Activated naive CD4-positive, alpha-beta T cell treated with Interleukin-2 at 50 U/mL for 16 hours (primary cell): ENCODE data around the gene CFAP100.

Experiments
- DNase-seq: peaks from one replicate; pipeline ENCODE4 v3.0.0-alpha.2; 2020

CFAP100 gene

DNA sequence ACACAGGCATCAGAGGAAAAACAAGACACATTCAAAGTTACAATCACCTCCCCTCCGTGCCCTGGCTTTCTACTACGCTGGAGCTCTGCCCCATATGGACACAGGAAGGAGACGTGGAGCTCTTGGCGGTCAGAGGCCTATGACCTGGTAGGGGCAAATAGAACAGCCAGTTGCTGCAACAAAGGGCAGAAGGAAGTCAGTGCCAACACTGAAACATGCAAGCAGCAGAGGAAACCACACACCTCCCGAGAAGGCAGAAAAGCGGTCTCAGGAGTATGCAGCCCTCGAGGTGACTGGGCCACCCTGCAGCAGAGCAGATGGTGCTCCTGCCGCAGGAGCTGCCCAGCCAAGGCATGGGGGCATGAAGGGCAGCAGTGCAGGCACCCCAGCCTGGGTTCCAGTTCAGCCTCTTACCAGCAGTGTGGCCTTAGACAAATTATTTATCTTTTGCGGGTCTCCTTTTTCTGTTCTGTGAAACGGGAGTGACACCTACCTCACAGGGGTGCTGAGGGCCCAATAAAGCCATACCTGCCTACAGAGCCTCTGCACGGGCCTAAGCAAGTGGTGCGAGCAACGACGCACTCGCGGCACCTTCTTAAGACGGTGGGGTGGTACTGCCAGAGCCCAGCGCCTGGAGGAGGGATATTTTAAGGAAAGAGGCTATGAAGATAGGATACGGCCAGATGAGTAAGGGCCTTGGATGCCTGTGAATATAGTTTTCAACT lies 72.3 kb downstream of the CFAP100 start:
- no peak for DNase-seq

DNA sequence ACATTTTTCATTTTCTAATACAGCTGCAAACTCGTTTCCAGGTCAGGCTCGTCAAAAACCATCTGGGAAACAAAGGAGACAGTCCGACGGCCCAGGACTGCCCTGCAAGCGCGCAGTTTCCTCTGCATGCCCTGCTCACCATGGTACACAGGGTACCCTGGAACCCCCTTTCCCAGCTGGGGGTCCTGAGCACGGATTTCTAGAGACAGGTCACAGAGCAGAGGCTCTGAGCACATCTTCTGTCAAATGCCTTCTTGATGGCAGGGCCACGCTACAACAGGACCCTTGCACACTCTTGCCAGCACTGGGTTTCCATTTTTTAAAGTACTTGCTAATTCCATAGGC lies 72.9 kb downstream of the CFAP100 start:
- no peak for DNase-seq

DNA sequence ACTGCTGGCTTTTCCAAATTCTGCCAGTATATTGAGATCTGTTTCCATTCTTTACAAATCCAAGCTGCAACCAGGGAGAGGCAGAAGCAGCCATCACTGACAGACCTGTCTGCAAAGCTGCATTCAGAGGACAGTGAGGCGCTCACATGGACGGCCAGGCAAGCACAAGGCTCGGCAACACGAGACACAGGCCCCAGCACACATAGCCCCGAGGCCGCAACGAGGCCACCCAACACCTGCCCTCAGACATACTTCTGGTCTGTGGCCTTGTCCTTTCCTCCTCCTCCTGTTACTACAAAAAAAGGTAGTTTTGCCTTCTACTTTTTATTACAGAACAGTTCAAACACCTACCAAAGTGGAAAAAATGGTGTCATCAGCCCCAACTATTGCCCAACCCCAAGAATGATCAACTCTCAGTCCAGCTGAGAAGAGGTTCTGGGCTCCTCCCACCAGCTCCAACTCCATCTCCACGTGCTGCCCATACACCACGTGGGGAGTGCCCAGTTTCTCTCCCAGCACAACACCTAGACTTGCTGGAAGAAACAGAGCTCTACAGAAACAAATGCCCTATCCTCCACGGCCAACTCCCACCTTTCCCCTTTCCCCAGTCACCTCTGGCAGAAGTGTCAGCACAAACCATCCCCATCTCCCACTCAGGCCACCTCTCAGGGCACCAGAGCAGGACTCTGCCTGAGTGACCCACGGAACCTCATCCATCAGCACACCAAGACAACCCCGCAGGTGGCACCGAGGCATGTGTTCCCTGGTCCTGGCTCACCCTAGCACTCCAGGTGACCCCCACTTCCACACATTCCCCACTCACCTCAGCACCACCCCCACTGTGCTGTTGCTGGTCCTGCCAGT lies 73.6 kb downstream of the CFAP100 start:
- no peak for DNase-seq

DNA sequence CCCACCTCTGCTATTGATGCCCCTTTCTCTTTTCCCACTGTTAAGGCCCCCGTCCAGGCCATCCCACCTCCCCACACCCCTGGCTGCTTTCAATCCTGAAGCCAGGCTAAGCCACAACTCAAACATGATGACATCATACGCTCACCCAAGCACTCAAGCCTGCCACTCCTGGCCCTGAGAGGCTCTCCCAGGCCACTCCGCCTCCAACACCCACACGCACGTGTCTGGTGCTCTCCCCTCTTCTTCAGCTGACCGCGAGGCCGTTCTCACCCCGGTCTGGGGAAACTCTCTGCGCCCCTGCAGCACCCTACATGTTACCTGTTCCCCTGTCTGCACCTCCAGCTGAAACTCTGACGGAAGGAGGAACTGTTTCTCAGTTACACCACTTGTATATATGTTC lies 74.8 kb downstream of the CFAP100 start:
- DNase-seq: no peak

DNA sequence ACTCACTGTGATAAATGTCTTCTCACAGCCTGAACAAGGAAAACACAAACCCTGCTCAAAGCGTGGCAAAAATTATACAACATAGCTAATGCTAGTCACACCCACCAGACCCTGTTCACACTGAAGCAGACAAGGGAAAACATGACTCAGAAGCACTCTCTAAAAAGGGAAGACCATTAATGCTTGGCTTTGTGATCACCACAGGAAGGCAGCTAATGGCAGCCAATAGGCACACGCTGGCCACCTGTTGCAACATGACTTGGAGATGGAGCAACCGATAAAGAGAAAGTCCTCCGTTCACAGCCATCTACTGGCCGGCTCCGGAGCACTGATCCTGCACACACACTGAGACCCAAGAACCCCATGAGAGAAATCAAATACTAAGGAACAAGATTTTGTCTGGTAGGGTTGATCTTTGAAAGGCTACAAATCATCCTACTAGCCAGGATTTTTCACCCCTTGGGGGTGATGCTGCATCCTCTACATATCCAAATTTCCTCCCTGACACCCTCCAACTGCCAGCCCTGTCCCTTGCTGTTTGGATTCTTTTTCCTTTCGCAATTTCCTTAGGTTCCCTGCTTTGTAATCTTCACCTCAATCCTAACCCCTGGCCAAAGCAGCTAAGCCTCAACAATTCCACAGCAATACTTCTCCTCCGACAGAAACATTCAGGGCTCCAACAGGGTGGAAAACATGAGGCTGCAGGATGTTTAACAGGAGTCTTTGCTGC lies 77.7 kb downstream of the CFAP100 start:
- DNase-seq: no peak

DNA sequence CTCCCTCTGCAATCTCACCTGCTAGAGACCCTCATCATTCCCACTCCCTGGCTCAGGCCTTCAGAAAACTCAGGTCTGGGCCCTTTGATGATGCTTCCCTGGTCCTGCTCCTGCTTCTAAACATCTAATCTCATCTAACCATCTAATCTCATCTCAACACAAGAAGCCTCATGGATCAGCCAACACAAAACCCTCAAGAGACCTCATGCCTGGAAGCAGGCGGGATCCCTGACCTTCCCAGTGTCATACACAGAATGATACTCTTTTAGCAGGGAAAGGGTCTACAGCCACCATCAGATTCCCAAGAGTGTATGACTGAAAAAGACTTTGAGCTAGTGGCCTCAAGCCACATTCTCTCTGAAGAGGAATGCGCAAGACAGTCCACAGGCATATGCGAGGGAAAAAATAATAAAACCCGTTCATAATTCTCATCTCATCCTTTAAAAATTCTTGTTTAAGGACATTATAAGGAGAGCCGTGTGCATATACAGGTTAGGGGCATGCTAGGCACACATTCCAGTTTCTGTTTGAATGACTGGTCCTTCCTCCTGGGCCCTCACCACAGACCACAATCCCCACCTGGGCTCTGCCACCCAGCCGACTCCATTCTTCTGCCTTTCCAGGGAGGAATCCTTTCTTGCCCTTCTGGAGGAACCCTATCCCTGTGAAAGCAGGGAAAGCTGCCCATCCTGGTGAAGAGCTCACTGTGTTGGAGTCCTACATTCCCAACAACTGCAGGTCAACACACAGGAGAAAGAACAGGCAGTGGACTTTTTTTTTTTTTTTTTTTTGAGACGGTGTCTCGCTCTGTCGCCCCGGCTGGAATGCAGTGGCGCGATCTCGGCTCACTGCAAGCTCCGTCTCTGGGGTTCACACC lies 78.8 kb downstream of the CFAP100 start:
- DNase-seq: no peak

DNA sequence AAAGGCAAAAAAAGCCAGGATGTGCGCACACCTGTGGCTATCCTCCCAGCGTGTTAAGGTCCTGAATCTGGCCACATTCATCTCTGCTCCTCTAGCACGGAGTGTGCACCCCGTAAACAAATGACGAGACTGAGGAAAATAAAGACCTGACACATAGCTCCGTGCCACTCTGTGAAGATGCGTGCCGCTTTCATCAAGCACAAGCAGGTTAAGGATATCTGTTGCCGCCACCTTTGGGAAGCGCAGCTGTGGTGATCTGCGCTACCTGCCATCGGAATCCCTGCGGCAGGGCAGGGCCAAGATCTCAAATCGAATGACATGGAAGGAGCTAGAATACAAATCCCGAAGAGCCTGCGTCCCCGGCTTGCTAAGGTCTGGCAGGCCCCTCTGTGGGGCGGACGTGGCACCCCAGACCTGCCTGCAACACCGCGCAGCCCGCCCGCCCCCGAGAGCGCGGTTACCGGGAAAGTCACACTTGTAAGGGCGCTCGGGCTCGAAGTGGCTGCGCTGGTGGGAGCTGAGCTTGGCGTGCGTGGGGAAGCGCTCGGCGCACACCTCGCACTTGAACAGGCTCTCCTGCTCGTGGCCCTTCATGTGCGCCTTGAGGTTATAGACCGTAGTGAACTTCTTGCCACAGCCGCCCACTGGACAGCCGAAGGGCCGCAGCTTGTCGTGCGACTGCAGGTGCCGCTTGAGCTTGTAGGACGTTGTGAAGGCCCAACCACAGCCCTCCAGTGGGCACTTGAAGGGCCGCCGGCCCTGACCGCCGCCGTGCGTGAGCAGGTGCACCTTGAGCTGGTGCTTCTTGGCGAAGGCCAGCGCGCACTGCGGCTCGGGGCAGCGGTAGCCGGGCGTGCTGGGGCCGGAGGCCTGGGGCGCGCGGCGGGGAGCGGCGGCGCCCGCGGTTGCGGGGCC lies 80.0 kb downstream of the CFAP100 start:
- peak; percentile 49 for DNase-seq

DNA sequence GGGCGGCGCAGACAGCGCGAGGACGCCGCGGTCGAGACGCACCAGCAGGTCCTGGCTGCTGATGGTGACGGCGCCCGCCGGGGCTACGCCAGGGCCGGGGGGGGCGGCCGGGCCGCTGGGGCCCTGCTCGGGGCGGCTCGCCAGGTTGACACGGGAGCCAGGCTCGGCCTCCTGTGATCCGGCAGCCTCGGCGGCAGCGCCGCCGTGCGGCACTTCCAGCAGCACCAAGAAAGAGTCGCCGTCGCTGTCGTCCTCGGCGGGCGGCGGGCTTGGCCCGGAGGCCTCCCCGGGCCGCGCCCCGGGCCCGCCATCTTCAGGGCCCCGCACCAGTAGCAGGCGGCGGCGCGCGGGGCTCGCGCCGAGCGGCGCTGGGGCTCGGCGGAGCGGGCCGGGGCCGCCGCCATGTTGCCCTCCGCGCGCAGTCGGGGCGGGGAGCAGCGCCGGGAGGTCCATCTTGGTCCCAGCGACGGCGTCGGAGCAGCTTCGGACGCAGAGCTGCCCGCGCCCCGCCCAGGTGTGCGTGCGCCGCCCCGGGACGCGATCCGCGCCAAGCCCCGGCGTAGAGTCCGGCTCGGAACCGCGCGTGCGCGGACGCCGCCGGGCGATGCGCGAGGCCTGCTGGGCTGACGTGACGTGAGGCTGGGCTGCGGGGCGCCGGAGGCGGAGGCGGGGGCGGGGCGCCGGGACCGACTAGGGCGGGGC lies 80.9 kb downstream of the CFAP100 start, which contains the start of gene ZXDC:
Gene ZXDC, minus strand, starts transcription at position 479 of the 702 bp plus-strand sequence. Its CDS starts 26 bp downstream, at position 453.
- peak; percentile 93 for DNase-seq

DNA sequence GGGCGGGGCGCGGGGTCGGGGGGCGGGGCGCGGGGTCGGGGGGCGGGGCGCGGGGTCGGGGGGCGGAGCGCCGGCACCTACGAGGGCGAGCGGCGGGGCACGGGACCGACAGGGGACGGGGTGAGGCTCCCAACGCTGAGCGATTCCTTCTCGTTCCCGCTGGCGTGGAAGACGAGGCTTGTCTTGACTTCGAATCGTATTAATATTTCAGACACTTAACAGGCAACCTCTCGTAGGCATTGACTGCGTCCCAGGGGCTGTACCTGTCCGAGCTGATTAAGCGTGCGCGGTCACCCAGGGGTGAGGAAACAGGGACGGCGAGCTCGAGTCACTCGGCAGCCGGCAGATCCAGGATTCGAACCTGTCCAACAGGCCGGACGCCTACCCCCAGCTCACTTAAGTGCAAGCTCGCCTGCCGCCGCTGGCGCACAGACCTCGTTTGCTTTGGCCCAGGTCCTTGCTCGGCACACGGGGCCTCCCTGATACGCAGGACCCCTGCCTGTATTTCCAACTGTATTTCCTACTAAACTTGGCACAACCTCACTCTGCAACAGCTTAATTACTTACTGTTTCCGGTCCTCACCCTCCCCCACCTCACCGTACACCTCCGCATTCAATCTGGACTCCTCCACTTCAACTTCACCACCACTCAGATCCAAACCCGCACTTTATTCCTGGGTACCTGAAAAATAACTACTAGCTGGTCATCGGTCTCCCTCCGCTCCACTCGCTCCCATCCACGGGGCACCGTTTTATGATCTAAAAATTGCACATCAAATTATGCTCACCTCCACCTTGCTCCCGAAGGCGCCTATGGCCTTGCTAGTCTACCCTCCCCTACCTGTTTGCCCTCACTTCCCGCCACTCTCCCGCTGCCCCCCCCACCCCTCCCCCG lies 81.7 kb downstream of the CFAP100 start:
- no peak for DNase-seq

DNA sequence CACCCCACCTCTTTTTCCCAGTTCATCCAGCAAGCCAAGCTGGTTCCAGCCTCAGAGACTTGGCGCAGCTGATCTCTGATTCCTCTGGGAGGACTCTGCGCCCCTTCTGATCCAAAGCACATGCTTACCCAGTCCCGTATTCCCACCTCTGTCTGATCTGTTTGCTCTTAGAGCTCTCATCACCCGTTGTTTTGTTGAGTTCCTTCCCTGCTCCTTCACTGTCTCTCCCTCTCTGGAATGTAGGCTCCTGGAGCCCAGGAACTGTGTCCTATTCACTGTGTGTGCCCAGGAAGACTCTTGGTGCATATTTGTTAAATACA lies 82.3 kb downstream of the CFAP100 start:
- no peak for DNase-seq

DNA sequence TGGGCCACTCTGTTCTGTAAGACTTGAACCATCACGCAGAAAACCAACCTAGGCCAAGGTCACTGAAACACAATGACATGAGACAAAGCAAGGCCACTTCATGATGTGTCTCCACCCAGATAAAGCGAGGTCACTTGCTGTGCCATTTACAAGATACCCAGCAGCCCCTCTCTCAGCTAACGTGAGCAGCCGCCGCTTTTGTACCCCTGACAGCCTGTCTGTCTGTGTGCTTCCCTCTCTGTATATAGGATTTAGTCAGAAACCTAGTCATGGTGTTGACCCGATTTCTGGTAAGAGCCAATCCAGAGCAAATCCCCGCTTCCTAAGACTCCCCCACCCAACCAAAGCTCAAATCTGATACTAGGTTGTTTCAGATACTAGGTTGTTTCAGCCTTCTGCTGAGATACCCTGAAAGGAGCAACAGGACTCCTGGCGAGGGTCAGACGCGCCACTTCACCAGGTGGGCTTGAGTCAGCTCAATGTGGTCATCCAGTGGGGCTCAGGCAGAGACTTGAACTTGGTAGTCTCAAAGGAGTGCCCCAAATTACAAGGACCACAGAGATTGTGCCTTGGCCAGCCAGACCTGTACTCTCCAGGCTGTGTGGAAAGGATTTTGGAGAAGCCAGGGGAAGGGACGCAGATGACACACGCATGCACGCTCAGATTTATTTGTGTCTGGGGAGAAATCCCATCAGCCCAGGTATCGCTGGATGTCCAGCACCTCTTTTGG lies 84.0 kb downstream of the CFAP100 start:
- no peak for DNase-seq

DNA sequence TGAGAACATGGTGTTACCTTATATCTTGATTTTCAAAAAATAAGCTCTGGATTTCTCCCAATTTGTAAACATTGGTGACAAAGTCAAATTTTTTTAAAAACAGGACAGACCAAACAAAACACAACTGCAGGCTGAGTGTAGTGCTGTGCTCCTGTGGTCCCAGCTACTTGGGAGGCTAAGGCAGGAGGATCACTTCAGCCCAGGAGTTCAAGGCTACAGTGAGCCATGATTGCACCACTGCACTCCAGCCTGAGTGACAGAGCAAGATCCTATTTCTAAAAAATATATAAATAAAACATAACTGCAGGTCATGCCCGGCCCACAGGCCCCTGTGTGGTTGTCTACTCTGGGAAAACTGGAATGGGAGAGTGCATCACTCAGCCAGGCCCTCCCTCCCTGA lies 84.9 kb downstream of the CFAP100 start:
- DNase-seq: no peak

DNA sequence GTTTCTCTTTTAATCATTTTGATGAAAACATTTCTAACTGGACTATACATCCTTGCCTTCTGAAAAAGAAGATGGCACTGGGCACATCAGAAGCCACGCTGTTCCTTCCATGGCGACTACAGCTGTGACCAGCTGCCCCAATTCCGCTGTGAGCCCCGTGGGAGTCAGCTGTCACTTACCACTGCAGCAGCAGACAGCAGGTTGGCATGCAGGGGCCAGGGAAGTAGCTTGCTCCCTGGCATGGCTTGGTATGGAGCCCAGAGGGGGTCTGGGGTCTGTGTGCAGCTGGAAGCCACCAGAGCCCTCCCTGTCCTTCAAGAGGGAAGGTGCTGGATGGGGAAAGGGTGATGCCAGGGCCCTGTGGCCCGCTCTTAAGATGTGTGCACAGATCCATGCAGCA lies 85.5 kb downstream of the CFAP100 start:
- no peak for DNase-seq

DNA sequence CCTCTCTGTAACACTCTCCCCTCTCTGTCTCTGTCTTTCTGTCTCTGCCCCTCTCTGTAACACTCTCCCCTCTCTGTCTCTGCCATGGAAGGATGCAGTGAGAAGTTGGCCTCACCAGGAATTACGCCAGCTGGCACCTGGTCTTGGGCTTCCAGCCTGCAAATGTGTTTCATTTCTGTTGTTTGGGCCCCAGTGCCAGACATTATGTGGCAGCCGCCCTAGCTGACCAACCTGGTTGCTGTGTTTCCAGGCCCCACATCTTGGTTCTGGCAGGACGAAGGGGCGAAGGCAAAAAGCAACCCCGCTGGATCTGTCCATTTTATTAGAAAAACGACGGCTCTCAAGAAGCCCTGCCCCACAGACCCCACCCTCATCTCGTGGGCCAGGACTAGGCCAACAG lies 86.2 kb downstream of the CFAP100 start:
- no peak for DNase-seq

DNA sequence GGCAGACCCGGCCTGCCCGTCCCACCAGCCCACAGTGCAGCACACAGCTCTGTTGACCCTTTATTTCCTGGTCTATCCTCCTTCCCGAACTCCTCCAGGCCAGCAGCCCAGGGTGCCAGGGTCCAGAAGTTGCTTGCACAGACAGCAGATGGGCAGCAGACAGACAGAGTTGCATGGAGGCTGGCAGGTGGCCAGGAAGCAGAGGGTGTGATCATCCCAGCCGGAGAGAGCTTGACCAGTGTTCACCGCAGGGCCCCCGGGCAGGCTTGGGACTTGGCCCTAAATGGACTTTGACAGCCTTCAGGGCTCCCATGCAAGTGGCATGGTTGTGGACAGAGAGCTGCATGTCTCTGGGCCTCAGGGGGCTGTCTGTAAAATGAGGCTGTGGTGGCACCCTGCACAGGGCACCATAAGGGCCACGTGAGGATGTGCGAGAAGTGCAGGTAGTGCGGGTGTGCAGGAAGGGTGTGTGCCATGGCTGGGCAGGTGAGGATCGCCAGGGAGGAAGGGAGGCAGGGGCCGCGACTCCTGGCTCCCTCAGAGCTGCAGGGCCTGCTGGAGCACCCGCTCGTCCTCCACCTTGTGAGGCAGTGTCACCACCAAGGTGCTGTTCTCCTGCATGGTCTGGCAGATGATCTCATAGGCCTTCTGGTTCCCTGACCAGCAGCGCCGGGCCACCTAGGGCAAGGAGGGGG lies 87.2 kb downstream of the CFAP100 start:
- DNase-seq: no peak

DNA sequence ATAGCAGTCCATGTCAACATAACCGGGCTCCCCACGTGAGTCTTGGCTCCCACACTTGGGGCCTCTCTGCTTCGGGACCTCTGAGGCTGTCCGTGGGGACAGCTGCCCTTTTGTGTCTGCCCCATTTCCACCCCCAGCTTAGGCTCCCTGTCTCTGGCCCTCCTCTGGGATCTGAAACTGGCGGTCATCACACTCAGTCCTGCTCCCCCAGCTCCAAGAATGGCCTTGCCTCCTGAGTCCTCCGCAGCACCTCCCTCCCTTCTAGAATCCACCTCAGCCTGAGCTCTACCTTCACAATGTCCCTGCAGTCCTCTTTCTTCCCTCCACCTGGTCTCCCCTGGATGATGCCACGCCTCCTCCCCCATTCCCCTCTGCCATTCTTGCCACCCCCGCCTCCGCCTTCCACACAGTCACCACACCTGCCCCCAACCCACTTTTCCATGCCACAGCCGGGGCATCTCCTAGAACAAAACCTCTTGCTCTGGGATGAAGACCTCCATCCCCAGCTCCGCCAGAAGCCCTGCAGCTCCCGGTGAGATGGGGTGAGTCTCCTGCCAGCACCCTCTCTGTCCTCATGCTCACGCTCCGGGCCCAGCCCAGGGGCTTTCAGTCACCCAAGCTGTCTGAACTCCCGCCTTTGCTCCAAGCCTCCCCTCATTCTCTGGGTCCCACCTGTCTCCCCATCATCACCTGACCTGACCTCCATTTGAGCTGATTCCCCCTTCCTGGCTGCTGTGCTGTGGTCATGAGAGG lies 88.0 kb downstream of the CFAP100 start:
- no peak for DNase-seq

DNA sequence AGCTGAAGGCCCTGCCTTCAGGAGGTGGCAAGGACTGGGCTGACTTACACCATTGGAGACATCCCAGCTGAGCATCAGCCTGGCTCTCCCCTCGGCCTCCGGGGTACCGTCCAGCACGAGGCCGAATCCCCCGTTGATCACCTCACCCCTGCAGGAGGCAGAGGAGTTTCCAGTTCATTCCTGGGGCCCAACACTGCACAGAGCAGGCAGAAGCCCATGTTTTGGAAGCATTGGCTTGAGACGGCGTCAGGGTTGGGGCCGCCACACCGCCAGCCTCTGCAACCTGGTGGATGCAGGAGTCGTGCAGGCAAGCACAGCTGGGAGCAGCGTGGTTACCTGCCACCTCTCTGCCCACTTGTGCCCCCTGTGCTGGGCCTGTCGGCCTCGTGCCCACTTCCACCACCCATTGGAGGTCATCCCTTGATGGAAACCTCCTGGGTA lies 88.6 kb downstream of the CFAP100 start:
- no peak for DNase-seq

DNA sequence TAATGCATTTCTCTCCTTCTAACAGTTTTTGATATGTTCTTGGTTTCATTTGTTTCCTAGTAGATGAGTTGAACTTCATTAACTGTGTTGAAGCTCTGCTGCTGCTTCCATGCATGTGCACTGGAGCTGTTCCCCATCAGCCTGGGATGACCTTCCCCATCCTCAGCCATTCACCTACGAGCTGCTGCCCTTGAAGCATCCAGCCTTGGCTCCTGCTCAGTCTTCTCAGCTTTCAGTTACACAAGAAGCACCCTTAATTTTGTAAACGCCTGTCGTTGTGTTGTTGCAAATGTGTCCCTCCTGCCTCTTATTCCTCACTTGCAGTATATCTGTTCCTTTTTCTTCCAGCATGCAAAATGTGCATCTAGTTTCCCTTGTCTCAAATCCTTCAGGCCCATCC lies 89.4 kb downstream of the CFAP100 start:
- DNase-seq: no peak
